Measurements from ENCODE around the gene SLC35F1. TPM values are rescaled to one million over a fixed set of nuclear protein-coding genes. Genes with fewer than 3 reads are reported as not detected.
"Not testable (repeated sequence)": the region's sequence is repeated elsewhere in the genome, so short reads cannot be mapped to it uniquely, and the experiment has no call there.

SLC35F1 gene
- total RNA-seq, 2 experiments from 2014 or later, result not detected

- ChIA-PET CTCF (no interaction called here), POLR2A (no interaction called here)
- Mint-ChIP-seq H3K27me3 (ENCODE audit: low read depth) (peaks cover 2% of the 10 kb centered on the region), H3K27ac (no peak overlapping the region), H3K9me3 (ENCODE audit: insufficient read depth) (no peaks in the 10 kb centered on the region), H3K4me1 (ENCODE audit: low read depth) (no peaks in the 10 kb centered on the region), H3K4me3 (no peak overlapping the region), H3K36me3 (ENCODE audit: low read depth) (no peaks in the 10 kb centered on the region)
- no peak for ATAC-seq
- no peak for DNase-seq
These were observed 122.9 kb downstream of the SLC35F1 start for GRCh38 chr6:118029967-118030366.

GRCh38 chr6:118037479-118037878 is 130.4 kb downstream of the SLC35F1 start:
- H3K4me3 Mint-ChIP-seq; ATAC-seq; H3K4me1 Mint-ChIP-seq (ENCODE audit: low read depth); H3K9me3 Mint-ChIP-seq (ENCODE audit: insufficient read depth); POLR2A ChIA-PET; H3K36me3 Mint-ChIP-seq (ENCODE audit: low read depth); H3K27ac Mint-ChIP-seq; H3K27me3 Mint-ChIP-seq (ENCODE audit: low read depth); DNase-seq; CTCF ChIA-PET: not testable (repeated sequence)

- H3K4me3 Mint-ChIP-seq, result no peak overlapping the region
- no peaks in the 10 kb centered on the region for H3K4me1 Mint-ChIP-seq (ENCODE audit: low read depth)
- no peaks in the 10 kb centered on the region for H3K36me3 Mint-ChIP-seq (ENCODE audit: low read depth)
- H3K27ac Mint-ChIP-seq, result no peak overlapping the region
- ChIA-PET POLR2A (no interaction called here), CTCF (no interaction called here)
- DNase-seq (no peak), ATAC-seq (no peak)
- H3K9me3 Mint-ChIP-seq (ENCODE audit: insufficient read depth), result no peaks in the 10 kb centered on the region
- H3K27me3 Mint-ChIP-seq (ENCODE audit: low read depth), result no peaks in the 10 kb centered on the region
These were observed 135.8 kb downstream of the SLC35F1 start for GRCh38 chr6:118042855-118043254.

- ChIA-PET CTCF (no interaction called here), POLR2A (no interaction called here)
These were observed 137.2 kb downstream of the SLC35F1 start for GRCh38 chr6:118044275-118044674.

GRCh38 chr6:118054082-118054481 is 147.0 kb downstream of the SLC35F1 start:
- ChIA-PET CTCF (no interaction called here), POLR2A (no interaction called here)
- ATAC-seq (no peak), DNase-seq (no peak)
- Mint-ChIP-seq H3K27ac (no peak overlapping the region), H3K4me3 (no peak overlapping the region), H3K27me3 (ENCODE audit: low read depth) (no peaks in the 10 kb centered on the region), H3K9me3 (ENCODE audit: insufficient read depth) (no peaks in the 10 kb centered on the region), H3K36me3 (ENCODE audit: low read depth) (no peaks in the 10 kb centered on the region), H3K4me1 (ENCODE audit: low read depth) (no peaks in the 10 kb centered on the region)

More at GRCh38 chr6:118044275-118044674, 137.2 kb downstream of the SLC35F1 start:
- Mint-ChIP-seq H3K27me3 (ENCODE audit: low read depth) (no peaks in the 10 kb centered on the region), H3K4me1 (ENCODE audit: low read depth) (no peaks in the 10 kb centered on the region), H3K4me3 (no peak overlapping the region), H3K36me3 (ENCODE audit: low read depth) (no peaks in the 10 kb centered on the region), H3K27ac (no peak overlapping the region), H3K9me3 (ENCODE audit: insufficient read depth) (no peaks in the 10 kb centered on the region)
- DNase-seq (no peak), ATAC-seq (no peak)

- H3K9me3 Mint-ChIP-seq (ENCODE audit: insufficient read depth), result no peaks in the 10 kb centered on the region
- ChIA-PET POLR2A (no interaction called here), CTCF (no interaction called here)
- H3K4me3 Mint-ChIP-seq, result no peak overlapping the region
- no peaks in the 10 kb centered on the region for H3K4me1 Mint-ChIP-seq (ENCODE audit: low read depth)
- H3K27me3 Mint-ChIP-seq (ENCODE audit: low read depth), result no peaks in the 10 kb centered on the region
- ATAC-seq (no peak), DNase-seq (no peak)
- H3K36me3 Mint-ChIP-seq (ENCODE audit: low read depth), result no peaks in the 10 kb centered on the region
- H3K27ac Mint-ChIP-seq, result no peak overlapping the region
These were observed 154.6 kb downstream of the SLC35F1 start for GRCh38 chr6:118061666-118062065.

- ATAC-seq (no peak), DNase-seq (no peak)
- Mint-ChIP-seq H3K27me3 (ENCODE audit: low read depth) (peaks cover 2% of the 10 kb centered on the region), H3K36me3 (ENCODE audit: low read depth) (no peaks in the 10 kb centered on the region), H3K4me3 (no peak overlapping the region), H3K4me1 (ENCODE audit: low read depth) (no peaks in the 10 kb centered on the region), H3K9me3 (ENCODE audit: insufficient read depth) (no peaks in the 10 kb centered on the region), H3K27ac (no peak overlapping the region)
- POLR2A ChIA-PET, result no interaction called here
- CTCF ChIA-PET, result no interaction called here
These were observed 173.5 kb downstream of the SLC35F1 start for GRCh38 chr6:118080547-118080946.

GRCh38 chr6:118083711-118084110 is 176.6 kb downstream of the SLC35F1 start:
- ATAC-seq, result no peak
- peaks cover 4% of the 10 kb centered on the region for H3K27me3 Mint-ChIP-seq (ENCODE audit: low read depth)

GRCh38 chr6:118085665-118086064 is 178.6 kb downstream of the SLC35F1 start:
- H3K36me3 Mint-ChIP-seq (ENCODE audit: low read depth), result no peaks in the 10 kb centered on the region
- H3K9me3 Mint-ChIP-seq (ENCODE audit: insufficient read depth), result no peaks in the 10 kb centered on the region
- H3K4me1 Mint-ChIP-seq (ENCODE audit: low read depth), result no peaks in the 10 kb centered on the region

More at GRCh38 chr6:118083711-118084110, 176.6 kb downstream of the SLC35F1 start:
- no peak overlapping the region for H3K4me3 Mint-ChIP-seq
- no peaks in the 10 kb centered on the region for H3K36me3 Mint-ChIP-seq (ENCODE audit: low read depth)
- ChIA-PET CTCF (no interaction called here), POLR2A (no interaction called here)
- no peak overlapping the region for H3K27ac Mint-ChIP-seq
- H3K4me1 Mint-ChIP-seq (ENCODE audit: low read depth), result no peaks in the 10 kb centered on the region
- no peak for DNase-seq
- H3K9me3 Mint-ChIP-seq (ENCODE audit: insufficient read depth), result no peaks in the 10 kb centered on the region

GRCh38 chr6:118086159-118086558 is 179.1 kb downstream of the SLC35F1 start:
- Mint-ChIP-seq H3K4me3 (no peak overlapping the region), H3K9me3 (ENCODE audit: insufficient read depth) (no peaks in the 10 kb centered on the region), H3K36me3 (ENCODE audit: low read depth) (no peaks in the 10 kb centered on the region), H3K27ac (no peak overlapping the region), H3K27me3 (ENCODE audit: low read depth) (peaks cover 4% of the 10 kb centered on the region), H3K4me1 (ENCODE audit: low read depth) (no peaks in the 10 kb centered on the region)
- CTCF ChIA-PET, result no interaction called here
- ATAC-seq (no peak), DNase-seq (no peak)
- POLR2A ChIA-PET, result no interaction called here

More at GRCh38 chr6:118085665-118086064, 178.6 kb downstream of the SLC35F1 start:
- DNase-seq (no peak), ATAC-seq (no peak)
- H3K27me3 Mint-ChIP-seq (ENCODE audit: low read depth), result peaks cover 4% of the 10 kb centered on the region
- CTCF ChIA-PET, result no interaction called here
- H3K4me3 Mint-ChIP-seq, result no peak overlapping the region
- POLR2A ChIA-PET, result no interaction called here
- no peak overlapping the region for H3K27ac Mint-ChIP-seq

GRCh38 chr6:118092086-118092485 is 185.0 kb downstream of the SLC35F1 start:
- DNase-seq, result no peak
- ChIA-PET CTCF (no interaction called here), POLR2A (no interaction called here)
- H3K9me3 Mint-ChIP-seq (ENCODE audit: insufficient read depth), result peaks cover 6% of the 10 kb centered on the region
- no peaks in the 10 kb centered on the region for H3K4me1 Mint-ChIP-seq (ENCODE audit: low read depth)
- no peaks in the 10 kb centered on the region for H3K36me3 Mint-ChIP-seq (ENCODE audit: low read depth)
- no peaks in the 10 kb centered on the region for H3K27me3 Mint-ChIP-seq (ENCODE audit: low read depth)
- H3K4me3 Mint-ChIP-seq, result no peak overlapping the region
- H3K27ac Mint-ChIP-seq, result no peak overlapping the region
- ATAC-seq, result no peak

GRCh38 chr6:118097576-118097975 is 190.5 kb downstream of the SLC35F1 start:
- ChIA-PET CTCF (no interaction called here), POLR2A (no interaction called here)
- Mint-ChIP-seq H3K4me1 (ENCODE audit: low read depth) (no peaks in the 10 kb centered on the region), H3K36me3 (ENCODE audit: low read depth) (no peaks in the 10 kb centered on the region), H3K27me3 (ENCODE audit: low read depth) (no peaks in the 10 kb centered on the region), H3K9me3 (ENCODE audit: insufficient read depth) (no peaks in the 10 kb centered on the region), H3K4me3 (no peak overlapping the region), H3K27ac (no peak overlapping the region)
- ATAC-seq (no peak), DNase-seq (no peak)

- H3K27ac Mint-ChIP-seq, result no peak overlapping the region
- ATAC-seq (no peak), DNase-seq (no peak)
- CTCF ChIA-PET, result no interaction called here
- no peaks in the 10 kb centered on the region for H3K36me3 Mint-ChIP-seq (ENCODE audit: low read depth)
- POLR2A ChIA-PET, result no interaction called here
- no peak overlapping the region for H3K4me3 Mint-ChIP-seq
- no peaks in the 10 kb centered on the region for H3K27me3 Mint-ChIP-seq (ENCODE audit: low read depth)
- H3K9me3 Mint-ChIP-seq (ENCODE audit: insufficient read depth), result no peaks in the 10 kb centered on the region
- H3K4me1 Mint-ChIP-seq (ENCODE audit: low read depth), result no peaks in the 10 kb centered on the region
These were observed 193.7 kb downstream of the SLC35F1 start for GRCh38 chr6:118100717-118101116.
